Measurements from ENCODE around the gene SMYD5.

DNA sequence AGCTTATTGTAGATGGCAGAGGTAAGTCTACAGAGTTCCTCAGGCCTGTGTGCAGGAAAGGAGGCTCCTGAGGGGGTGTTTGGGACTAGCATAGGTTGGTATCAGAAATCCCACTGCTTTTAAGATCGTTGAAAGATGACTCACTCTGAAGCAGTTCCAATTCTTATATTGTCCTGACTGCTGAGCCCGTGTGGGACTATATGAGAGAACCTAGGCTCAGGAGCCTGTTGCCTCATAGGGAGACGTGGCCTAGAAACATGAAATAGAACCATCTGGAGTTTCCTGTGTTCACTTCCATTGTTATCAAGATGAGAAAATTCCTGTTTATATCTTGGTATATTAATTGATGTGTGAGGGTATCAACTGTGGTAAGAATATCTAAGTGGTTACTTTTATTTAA lies 25.7 kb downstream of the SMYD5 start:
- TF ChIP-seq POLR2A (IDR thresholded peaks at IDR 0.05) (no peak), POLR2AphosphoS5 (IDR thresholded peaks at IDR 0.05) (no peak)
- TF ChIP-seq, protein P1, sequence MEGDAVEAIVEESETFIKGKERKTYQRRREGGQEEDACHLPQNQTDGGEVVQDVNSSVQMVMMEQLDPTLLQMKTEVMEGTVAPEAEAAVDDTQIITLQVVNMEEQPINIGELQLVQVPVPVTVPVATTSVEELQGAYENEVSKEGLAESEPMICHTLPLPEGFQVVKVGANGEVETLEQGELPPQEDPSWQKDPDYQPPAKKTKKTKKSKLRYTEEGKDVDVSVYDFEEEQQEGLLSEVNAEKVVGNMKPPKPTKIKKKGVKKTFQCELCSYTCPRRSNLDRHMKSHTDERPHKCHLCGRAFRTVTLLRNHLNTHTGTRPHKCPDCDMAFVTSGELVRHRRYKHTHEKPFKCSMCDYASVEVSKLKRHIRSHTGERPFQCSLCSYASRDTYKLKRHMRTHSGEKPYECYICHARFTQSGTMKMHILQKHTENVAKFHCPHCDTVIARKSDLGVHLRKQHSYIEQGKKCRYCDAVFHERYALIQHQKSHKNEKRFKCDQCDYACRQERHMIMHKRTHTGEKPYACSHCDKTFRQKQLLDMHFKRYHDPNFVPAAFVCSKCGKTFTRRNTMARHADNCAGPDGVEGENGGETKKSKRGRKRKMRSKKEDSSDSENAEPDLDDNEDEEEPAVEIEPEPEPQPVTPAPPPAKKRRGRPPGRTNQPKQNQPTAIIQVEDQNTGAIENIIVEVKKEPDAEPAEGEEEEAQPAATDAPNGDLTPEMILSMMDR (IDR thresholded peaks at IDR 0.05) = no peak
